Measurements from ENCODE around the gene PRDM11.

Gene PRDM11

GRCh38 chr11:45272701-45273100, 126.3 kb downstream of the PRDM11 start:
- no peaks in the 10 kb centered on the region for H3K36me3 ChIP-seq (ENCODE audit: insufficient read depth, low read length)
- TF ChIP-seq EZH2 (IDR thresholded peaks at IDR 0.05) (no peak), POLR2AphosphoS5 (IDR thresholded peaks at IDR 0.05; ENCODE audit: borderline replicate concordance, low read depth, low read length) (no peak), FOXP2 (optimal IDR thresholded peaks at IDR 0.05; ENCODE audit: control extremely low read depth, extremely low read length, insufficient read depth) (no peak)
- H3K9ac ChIP-seq (ENCODE audit: insufficient read length), result no peak overlapping the region
- no peaks in the 10 kb centered on the region for H3K9me3 ChIP-seq (ENCODE audit: low read depth, low read length)
- H3K4me3 ChIP-seq, result no peak overlapping the region
- no peak for DNase-seq (ENCODE audit: low read depth, low spot score)
- H3K27ac ChIP-seq, result no peak overlapping the region

- TF ChIP-seq POLR2AphosphoS5 (IDR thresholded peaks at IDR 0.05; ENCODE audit: borderline replicate concordance, low read depth, low read length) (no peak), EZH2 (IDR thresholded peaks at IDR 0.05) (no peak), FOXP2 (optimal IDR thresholded peaks at IDR 0.05; ENCODE audit: control extremely low read depth, extremely low read length, insufficient read depth) (no peak)
- no peak overlapping the region for H3K9ac ChIP-seq (ENCODE audit: insufficient read length)
- no peaks in the 10 kb centered on the region for H3K36me3 ChIP-seq (ENCODE audit: insufficient read depth, low read length)
- H3K4me3 ChIP-seq, result no peak overlapping the region
- DNase-seq (ENCODE audit: low read depth, low spot score), result no peak
- H3K9me3 ChIP-seq (ENCODE audit: low read depth, low read length), result no peaks in the 10 kb centered on the region
- no peak overlapping the region for H3K27ac ChIP-seq
Observed at GRCh38 chr11:45273509-45273908, 127.1 kb downstream of the PRDM11 start.

- Histone ChIP-seq H3K27ac (no peak overlapping the region), H3K9me3 (ENCODE audit: low read depth, low read length) (no peaks in the 10 kb centered on the region), H3K36me3 (ENCODE audit: insufficient read depth, low read length) (no peaks in the 10 kb centered on the region), H3K4me3 (no peak overlapping the region), H3K9ac (ENCODE audit: insufficient read length) (no peak overlapping the region)
- no peak for DNase-seq (ENCODE audit: low read depth, low spot score)
- no peak for TF ChIP-seq FOXP2 (optimal IDR thresholded peaks at IDR 0.05; ENCODE audit: control extremely low read depth, extremely low read length, insufficient read depth)
- TF ChIP-seq POLR2AphosphoS5 (IDR thresholded peaks at IDR 0.05; ENCODE audit: borderline replicate concordance, low read depth, low read length), result no peak
- no peak for TF ChIP-seq EZH2 (IDR thresholded peaks at IDR 0.05)
Observed at GRCh38 chr11:45274206-45274605, 127.8 kb downstream of the PRDM11 start.

- TF ChIP-seq EZH2 (IDR thresholded peaks at IDR 0.05), result no peak
- no peak for TF ChIP-seq POLR2AphosphoS5 (IDR thresholded peaks at IDR 0.05; ENCODE audit: borderline replicate concordance, low read depth, low read length)
- no peak for TF ChIP-seq FOXP2 (optimal IDR thresholded peaks at IDR 0.05; ENCODE audit: control extremely low read depth, extremely low read length, insufficient read depth)
- Histone ChIP-seq H3K27ac (no peak overlapping the region), H3K9ac (ENCODE audit: insufficient read length) (no peak overlapping the region), H3K9me3 (ENCODE audit: low read depth, low read length) (0 out of 2 replicates have a peak, but pooled peaks cover 6% of the 10 kb centered on the region), H3K36me3 (ENCODE audit: insufficient read depth, low read length) (no peaks in the 10 kb centered on the region), H3K4me3 (no peak overlapping the region)
- DNase-seq (ENCODE audit: low read depth, low spot score), result no peak
Observed at GRCh38 chr11:45275828-45276227, 129.4 kb downstream of the PRDM11 start.

GRCh38 chr11:45278714-45279113, 132.3 kb downstream of the PRDM11 start:
- H3K9ac ChIP-seq (ENCODE audit: insufficient read length), result no peak overlapping the region
- TF ChIP-seq POLR2AphosphoS5 (IDR thresholded peaks at IDR 0.05; ENCODE audit: borderline replicate concordance, low read depth, low read length) (no peak), EZH2 (IDR thresholded peaks at IDR 0.05) (no peak), FOXP2 (optimal IDR thresholded peaks at IDR 0.05; ENCODE audit: control extremely low read depth, extremely low read length, insufficient read depth) (no peak)
- H3K4me3 ChIP-seq, result no peak overlapping the region
- 0 out of 2 replicates have a peak, but pooled peaks cover 6% of the 10 kb centered on the region for H3K9me3 ChIP-seq (ENCODE audit: low read depth, low read length)
- no peak overlapping the region for H3K27ac ChIP-seq
- peak; percentile 24 for DNase-seq (ENCODE audit: low read depth, low spot score)
- H3K36me3 ChIP-seq (ENCODE audit: insufficient read depth, low read length), result no peaks in the 10 kb centered on the region

- H3K4me3 ChIP-seq, result no peak overlapping the region
- no peak for DNase-seq (ENCODE audit: low read depth, low spot score)
- TF ChIP-seq POLR2AphosphoS5 (IDR thresholded peaks at IDR 0.05; ENCODE audit: borderline replicate concordance, low read depth, low read length) (no peak), EZH2 (IDR thresholded peaks at IDR 0.05) (no peak), FOXP2 (optimal IDR thresholded peaks at IDR 0.05; ENCODE audit: control extremely low read depth, extremely low read length, insufficient read depth) (no peak)
- 0 out of 2 replicates have a peak, but pooled peaks cover 6% of the 10 kb centered on the region for H3K9me3 ChIP-seq (ENCODE audit: low read depth, low read length)
- no peaks in the 10 kb centered on the region for H3K36me3 ChIP-seq (ENCODE audit: insufficient read depth, low read length)
- no peak overlapping the region for H3K9ac ChIP-seq (ENCODE audit: insufficient read length)
- H3K27ac ChIP-seq, result no peak overlapping the region
Observed at GRCh38 chr11:45279645-45280044, 133.2 kb downstream of the PRDM11 start.

GRCh38 chr11:45280449-45280848, 134.0 kb downstream of the PRDM11 start:
- TF ChIP-seq EZH2 (IDR thresholded peaks at IDR 0.05) (no peak), POLR2AphosphoS5 (IDR thresholded peaks at IDR 0.05; ENCODE audit: borderline replicate concordance, low read depth, low read length) (0 out of 2 replicates have a peak, but pooled peaks have one; percentile 22)
- peak overlapping the region; percentile 56; the same call in 1 of the 2 replicates for H3K27ac ChIP-seq
- H3K4me3 ChIP-seq, result peak overlapping the region; percentile 4; the same call in 1 of the 2 replicates
- 0 out of 2 replicates have a peak, but pooled peaks cover 6% of the 10 kb centered on the region for H3K9me3 ChIP-seq (ENCODE audit: low read depth, low read length)
- H3K36me3 ChIP-seq (ENCODE audit: insufficient read depth, low read length), result no peaks in the 10 kb centered on the region
- peak; percentile 59 for DNase-seq (ENCODE audit: low read depth, low spot score)
- no peak overlapping the region for H3K9ac ChIP-seq (ENCODE audit: insufficient read length)

GRCh38 chr11:45282081-45282480, 135.6 kb downstream of the PRDM11 start:
- no peak for TF ChIP-seq POLR2AphosphoS5 (IDR thresholded peaks at IDR 0.05; ENCODE audit: borderline replicate concordance, low read depth, low read length)
- TF ChIP-seq EZH2 (IDR thresholded peaks at IDR 0.05), result no peak
- TF ChIP-seq FOXP2 (optimal IDR thresholded peaks at IDR 0.05; ENCODE audit: control extremely low read depth, extremely low read length, insufficient read depth), result no peak
- Histone ChIP-seq H3K36me3 (ENCODE audit: insufficient read depth, low read length) (no peaks in the 10 kb centered on the region), H3K9me3 (ENCODE audit: low read depth, low read length) (0 out of 2 replicates have a peak, but pooled peaks cover 6% of the 10 kb centered on the region), H3K27ac (no peak overlapping the region), H3K4me3 (no peak overlapping the region), H3K9ac (ENCODE audit: insufficient read length) (no peak overlapping the region)
- DNase-seq (ENCODE audit: low read depth, low spot score), result no peak

Measured in SK-N-MC (cell line).